Measurements from ENCODE around the gene LARGE1. TPM values are rescaled to one million over a fixed set of nuclear protein-coding genes. Genes with fewer than 3 reads are reported as not detected.

Gene LARGE1
- total and polyA plus RNA-seq, 2 of the 13 experiments (the other 11 are each of a cell fraction or from before 2014, with no cell fraction given): 8.4 to 11.0 TPM

- TF ChIP-seq, protein P1, sequence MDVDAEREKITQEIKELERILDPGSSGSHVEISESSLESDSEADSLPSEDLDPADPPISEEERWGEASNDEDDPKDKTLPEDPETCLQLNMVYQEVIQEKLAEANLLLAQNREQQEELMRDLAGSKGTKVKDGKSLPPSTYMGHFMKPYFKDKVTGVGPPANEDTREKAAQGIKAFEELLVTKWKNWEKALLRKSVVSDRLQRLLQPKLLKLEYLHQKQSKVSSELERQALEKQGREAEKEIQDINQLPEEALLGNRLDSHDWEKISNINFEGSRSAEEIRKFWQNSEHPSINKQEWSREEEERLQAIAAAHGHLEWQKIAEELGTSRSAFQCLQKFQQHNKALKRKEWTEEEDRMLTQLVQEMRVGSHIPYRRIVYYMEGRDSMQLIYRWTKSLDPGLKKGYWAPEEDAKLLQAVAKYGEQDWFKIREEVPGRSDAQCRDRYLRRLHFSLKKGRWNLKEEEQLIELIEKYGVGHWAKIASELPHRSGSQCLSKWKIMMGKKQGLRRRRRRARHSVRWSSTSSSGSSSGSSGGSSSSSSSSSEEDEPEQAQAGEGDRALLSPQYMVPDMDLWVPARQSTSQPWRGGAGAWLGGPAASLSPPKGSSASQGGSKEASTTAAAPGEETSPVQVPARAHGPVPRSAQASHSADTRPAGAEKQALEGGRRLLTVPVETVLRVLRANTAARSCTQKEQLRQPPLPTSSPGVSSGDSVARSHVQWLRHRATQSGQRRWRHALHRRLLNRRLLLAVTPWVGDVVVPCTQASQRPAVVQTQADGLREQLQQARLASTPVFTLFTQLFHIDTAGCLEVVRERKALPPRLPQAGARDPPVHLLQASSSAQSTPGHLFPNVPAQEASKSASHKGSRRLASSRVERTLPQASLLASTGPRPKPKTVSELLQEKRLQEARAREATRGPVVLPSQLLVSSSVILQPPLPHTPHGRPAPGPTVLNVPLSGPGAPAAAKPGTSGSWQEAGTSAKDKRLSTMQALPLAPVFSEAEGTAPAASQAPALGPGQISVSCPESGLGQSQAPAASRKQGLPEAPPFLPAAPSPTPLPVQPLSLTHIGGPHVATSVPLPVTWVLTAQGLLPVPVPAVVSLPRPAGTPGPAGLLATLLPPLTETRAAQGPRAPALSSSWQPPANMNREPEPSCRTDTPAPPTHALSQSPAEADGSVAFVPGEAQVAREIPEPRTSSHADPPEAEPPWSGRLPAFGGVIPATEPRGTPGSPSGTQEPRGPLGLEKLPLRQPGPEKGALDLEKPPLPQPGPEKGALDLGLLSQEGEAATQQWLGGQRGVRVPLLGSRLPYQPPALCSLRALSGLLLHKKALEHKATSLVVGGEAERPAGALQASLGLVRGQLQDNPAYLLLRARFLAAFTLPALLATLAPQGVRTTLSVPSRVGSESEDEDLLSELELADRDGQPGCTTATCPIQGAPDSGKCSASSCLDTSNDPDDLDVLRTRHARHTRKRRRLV (CRISPR knock-in tag; IDR thresholded peaks at IDR 0.05): no peak
- no peak for TF ChIP-seq AHR (CRISPR knock-in tag; IDR thresholded peaks at IDR 0.05)
- TF ChIP-seq, protein P2, sequence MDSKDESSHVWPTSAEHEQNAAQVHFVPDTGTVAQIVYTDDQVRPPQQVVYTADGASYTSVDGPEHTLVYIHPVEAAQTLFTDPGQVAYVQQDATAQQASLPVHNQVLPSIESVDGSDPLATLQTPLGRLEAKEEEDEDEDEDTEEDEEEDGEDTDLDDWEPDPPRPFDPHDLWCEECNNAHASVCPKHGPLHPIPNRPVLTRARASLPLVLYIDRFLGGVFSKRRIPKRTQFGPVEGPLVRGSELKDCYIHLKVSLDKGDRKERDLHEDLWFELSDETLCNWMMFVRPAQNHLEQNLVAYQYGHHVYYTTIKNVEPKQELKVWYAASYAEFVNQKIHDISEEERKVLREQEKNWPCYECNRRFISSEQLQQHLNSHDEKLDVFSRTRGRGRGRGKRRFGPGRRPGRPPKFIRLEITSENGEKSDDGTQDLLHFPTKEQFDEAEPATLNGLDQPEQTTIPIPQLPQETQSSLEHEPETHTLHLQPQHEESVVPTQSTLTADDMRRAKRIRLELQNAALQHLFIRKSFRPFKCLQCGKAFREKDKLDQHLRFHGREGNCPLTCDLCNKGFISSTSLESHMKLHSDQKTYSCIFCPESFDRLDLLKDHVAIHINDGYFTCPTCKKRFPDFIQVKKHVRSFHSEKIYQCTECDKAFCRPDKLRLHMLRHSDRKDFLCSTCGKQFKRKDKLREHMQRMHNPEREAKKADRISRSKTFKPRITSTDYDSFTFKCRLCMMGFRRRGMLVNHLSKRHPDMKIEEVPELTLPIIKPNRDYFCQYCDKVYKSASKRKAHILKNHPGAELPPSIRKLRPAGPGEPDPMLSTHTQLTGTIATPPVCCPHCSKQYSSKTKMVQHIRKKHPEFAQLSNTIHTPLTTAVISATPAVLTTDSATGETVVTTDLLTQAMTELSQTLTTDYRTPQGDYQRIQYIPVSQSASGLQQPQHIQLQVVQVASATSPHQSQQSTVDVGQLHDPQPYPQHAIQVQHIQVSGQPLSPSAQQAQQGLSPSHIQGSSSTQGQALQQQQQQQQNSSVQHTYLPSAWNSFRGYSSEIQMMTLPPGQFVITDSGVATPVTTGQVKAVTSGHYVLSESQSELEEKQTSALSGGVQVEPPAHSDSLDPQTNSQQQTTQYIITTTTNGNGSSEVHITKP (CRISPR knock-in tag; IDR thresholded peaks at IDR 0.05; ENCODE audit: low read depth): 0 out of 2 replicates have a peak, but pooled peaks have one; percentile 20
- no peak for TF ChIP-seq MBD4 (IDR thresholded peaks at IDR 0.05; ENCODE audit: borderline replicate concordance, low read length)
- peak; percentile 55 for TF ChIP-seq CEBPG (CRISPR knock-in tag; IDR thresholded peaks at IDR 0.05)
- peak; percentile 74; the same call in 1 of the 2 replicates for TF ChIP-seq NR2F2 (IDR thresholded peaks at IDR 0.05; ENCODE audit: borderline replicate concordance, low read depth)
- TF ChIP-seq ZNF737 (CRISPR knock-in tag; IDR thresholded peaks at IDR 0.05; ENCODE audit: borderline replicate concordance): no peak
- TF ChIP-seq CENPX (CRISPR knock-in tag; IDR thresholded peaks at IDR 0.05): no peak
- no peak for TF ChIP-seq ZBTB46 (CRISPR knock-in tag; IDR thresholded peaks at IDR 0.05; ENCODE audit: borderline replicate concordance)
- no peak for TF ChIP-seq ZNF784 (CRISPR knock-in tag; IDR thresholded peaks at IDR 0.05; ENCODE audit: borderline replicate concordance)
- TF ChIP-seq ZNF652 (CRISPR knock-in tag; IDR thresholded peaks at IDR 0.05; ENCODE audit: borderline replicate concordance, low read depth): no peak
- TF ChIP-seq NKX3-1 (CRISPR knock-in tag; IDR thresholded peaks at IDR 0.05): no peak
- peak; percentile 83 for TF ChIP-seq BCL6 (CRISPR knock-in tag; IDR thresholded peaks at IDR 0.05)
- no peak for TF ChIP-seq ARNT2 (CRISPR knock-in tag; IDR thresholded peaks at IDR 0.05; ENCODE audit: low read depth)
- no peak for TF ChIP-seq GATAD1 (CRISPR knock-in tag; IDR thresholded peaks at IDR 0.05)
- TF ChIP-seq ZNF607 (CRISPR knock-in tag; IDR thresholded peaks at IDR 0.05; ENCODE audit: borderline replicate concordance): no peak
- no peak for TF ChIP-seq TRIM24 (CRISPR knock-in tag; IDR thresholded peaks at IDR 0.05)
- TF ChIP-seq ZBTB7B (CRISPR knock-in tag; IDR thresholded peaks at IDR 0.05): no peak
- TF ChIP-seq ZFYVE20 (CRISPR knock-in tag; IDR thresholded peaks at IDR 0.05; ENCODE audit: borderline replicate concordance, low read depth): no peak
These were observed 359.0 kb downstream of the LARGE1 start (continued) for GRCh38 chr22:33561149-33561807.
